ENCODE measurements around the gene APOM.

APOM gene

GRCh38 chr6:31681135-31681671 lies 25.5 kb downstream of the APOM start:
- peak; percentile 23 to 32 for DNase-seq

- no peak for DNase-seq
These were observed 27.9 kb downstream of the APOM start for GRCh38 chr6:31683591-31683990.

GRCh38 chr6:31686483-31686882 lies 30.8 kb downstream of the APOM start:
- DNase-seq: no peak

GRCh38 chr6:31687321-31687720 lies 31.6 kb downstream of the APOM start:
- DNase-seq: no peak

- no peak for DNase-seq
These were observed 32.4 kb downstream of the APOM start for GRCh38 chr6:31687860-31688693.

- DNase-seq: no peak
These were observed 33.8 kb downstream of the APOM start for GRCh38 chr6:31689249-31690110.

GRCh38 chr6:31690231-31691077 lies 34.8 kb downstream of the APOM start:
- no peak for DNase-seq

- no peak for DNase-seq
These were observed 35.4 kb downstream of the APOM start for GRCh38 chr6:31691078-31691463.

- DNase-seq: no peak
These were observed 35.9 kb downstream of the APOM start for GRCh38 chr6:31691564-31692108.

GRCh38 chr6:31692353-31692752 lies 36.7 kb downstream of the APOM start:
- no peak for DNase-seq

- no peak for DNase-seq
These were observed 37.2 kb downstream of the APOM start for GRCh38 chr6:31692886-31693285.

- no peak for DNase-seq
These were observed 37.8 kb downstream of the APOM start for GRCh38 chr6:31693535-31693934.

GRCh38 chr6:31697555-31697954 lies 41.9 kb downstream of the APOM start:
- DNase-seq: no peak

- DNase-seq: no peak
These were observed 45.2 kb downstream of the APOM start for GRCh38 chr6:31700740-31701401.

- no peak for DNase-seq
These were observed 46.1 kb downstream of the APOM start for GRCh38 chr6:31701666-31702404.

GRCh38 chr6:31702405-31702818 lies 46.7 kb downstream of the APOM start:
- peak; percentile 23 to 26 for DNase-seq

- peak; percentile 97 to 98 for DNase-seq
These were observed 47.4 kb downstream of the APOM start, which contains the start of gene ABHD16A for GRCh38 chr6:31702819-31703716. Gene ABHD16A, minus strand, starts transcription at chr6:31703324. Its CDS starts 43 bp downstream, at chr6:31703281.

- DNase-seq: no peak
These were observed 50.2 kb downstream of the APOM start for GRCh38 chr6:31705931-31706330.

GRCh38 chr6:31706599-31706998 lies 50.9 kb downstream of the APOM start, which contains the start of gene LY6G6F:
Gene LY6G6F, plus strand, starts transcription at chr6:31706866. Its CDS starts 41 bp downstream, at chr6:31706907.
- DNase-seq: no peak

- DNase-seq: no peak
These were observed 52.0 kb downstream of the APOM start for GRCh38 chr6:31707701-31708100.

Measured in activated CD4-positive, alpha-beta T cell treated with anti-CD3 and anti-CD28 coated beads, Interleukin-2, amount 50 U/mL, for 4 hours (primary cell).